K562 (cell line): ENCODE measurements around the gene FBLIM1. TPM values are rescaled to one million over a fixed set of nuclear protein-coding genes. Genes with fewer than 3 reads are reported as not detected.

Experiments used
- ATAC-seq: fragments of 200-7000 bp; cut with Tn5 transposase; 3 replicates; pipeline ENCODE4 v1.9.1; 2020; ENCODE audit warnings: moderate library complexity
- BruUV-seq: library from RNA; stranded (reverse); fragments of 400-500 nt; replicated peaks from 2 replicates; lab custom pipeline; 2021; lab: Mats Ljungman, UMichigan
- CTCF ChIA-PET: fragments of 300-600 bp; formaldehyde crosslinking; extraction: SDS; loops from one replicate; lab custom pipeline; 2021; ENCODE audit warnings: low intra/inter-chr PET ratio; lab: Yijun Ruan, JAX
- POLR2A ChIA-PET: fragments of 300-600, 350-650 bp; sonication (Branson Sonifier 250); formaldehyde crosslinking; extraction: SDS; loops from one replicate; lab custom pipeline; 2021; ENCODE audit warnings: antibody characterized with exemption, inconsistent platforms; lab: Yijun Ruan, JAX
- DNase-seq, 4 experiments: peaks; one replicate each; pipeline versions ENCODE4 v3.0.0 to v3.0.0-alpha.2; 2011 to 2018; ENCODE audit warnings: low spot score in 3 of 4, mixed read lengths in 3 of 4; ENCODE audit errors: extremely low read depth in 1 of 4
- FAIRE-seq: peaks from 2 replicates; lab custom pipeline; 2011; peaks lifted over from hg19 to GRCh38; lab: Jason Lieb, UNC
- H2AFZ ChIP-seq: 2 replicates; pipeline ENCODE4 v1.6.0; 2011; ENCODE audit warnings: low read depth, low read length, control low read depth, inconsistent platforms
- H3K27ac ChIP-seq: fragments of 200-600 bp; 3 replicates; pipeline ENCODE4 v1.8.0; 2011; ENCODE audit warnings: low read depth, mild to moderate bottlenecking, control low read depth, inconsistent platforms, low read length, moderate library complexity, mixed read lengths; ENCODE audit errors: extremely low read depth
- H3K27me3 ChIP-seq, 2 experiments: fragments of 300-600 bp in 1 of 2; 2 replicates in 1 of 2; 3 replicates in 1 of 2; pipeline versions ENCODE4 v1.6.0 to v1.8.0; 2011; ENCODE audit warnings: inconsistent platforms in 2 of 2, low read length in 2 of 2, mild to moderate bottlenecking in 1 of 2, mixed read lengths in 1 of 2, moderate library complexity in 1 of 2; ENCODE audit not compliant: control insufficient read depth in 2 of 2, insufficient read depth in 2 of 2
- H3K36me3 ChIP-seq: fragments of 300-600 bp; 3 replicates; pipeline ENCODE4 v1.8.0; 2011; ENCODE audit warnings: mild to moderate bottlenecking, low read length, inconsistent platforms; ENCODE audit not compliant: control insufficient read depth, insufficient read depth
- H3K4me1 ChIP-seq, 2 experiments: fragments of 200-600 bp in 1 of 2; replicated peaks in 1 of 2; 2 replicates in 1 of 2; 3 replicates in 1 of 2; pipeline versions ENCODE4 v1.5.1 to v1.8.0; 2011; ENCODE audit warnings: inconsistent platforms in 2 of 2, low read length in 2 of 2, mild to moderate bottlenecking in 1 of 2, mixed read lengths in 1 of 2, moderate library complexity in 1 of 2; ENCODE audit not compliant: control insufficient read depth in 2 of 2, insufficient read depth in 2 of 2
- H3K4me2 ChIP-seq: 2 replicates; pipeline ENCODE4 v1.6.1; 2011; ENCODE audit warnings: low read length, control low read depth, inconsistent platforms, mixed read lengths; ENCODE audit not compliant: insufficient read depth
- H3K4me3 ChIP-seq: fragments of 200-600 bp; sonication (generic), shearing (Covaris generic); 2 replicates; pipeline ENCODE4 v1.5.1; 2016; ENCODE audit warnings: control low read depth, inconsistent platforms
- H3K79me2 ChIP-seq: fragments of 200-600 bp; 3 replicates; pipeline ENCODE4 v1.8.0; 2011; ENCODE audit warnings: low read length, inconsistent platforms; ENCODE audit not compliant: control insufficient read depth, insufficient read depth
- H3K9ac ChIP-seq, 2 experiments: 2 replicates each; pipeline versions ENCODE4 v1.6.0 to v1.6.1; 2011; ENCODE audit warnings: low read depth in 2 of 2, low read length in 2 of 2, control low read depth in 1 of 2, inconsistent platforms in 1 of 2, mild to moderate bottlenecking in 1 of 2, mixed read lengths in 1 of 2; ENCODE audit not compliant: insufficient read depth in 1 of 2
- H3K9me1 ChIP-seq: one replicate; pipeline ENCODE4 v1.6.0; 2011; ENCODE audit warnings: inconsistent platforms, mild to moderate bottlenecking, low read length, moderate library complexity; ENCODE audit not compliant: control insufficient read depth, insufficient read depth
- H3K9me3 ChIP-seq: replicated peaks from 2 replicates; pipeline ENCODE4 v1.5.1; 2011; ENCODE audit warnings: low read depth, low read length, inconsistent platforms; ENCODE audit not compliant: control insufficient read depth, insufficient read depth
- H4K20me1 ChIP-seq: replicated peaks from 2 replicates; pipeline ENCODE4 v1.6.1; 2011; ENCODE audit warnings: low read length, inconsistent platforms, mixed read lengths; ENCODE audit not compliant: control insufficient read depth, insufficient read depth
- ADNP ChIP-seq: fragments of 200-800 bp; sonication (Bioruptor generic); IDR thresholded peaks from 2 replicates; pipeline ENCODE4 v1.6.1; 2016; ENCODE audit warnings: missing genetic modification characterization, missing compliant biosample characterization
- FOXJ2 ChIP-seq: fragments of 200-800 bp; sonication (Bioruptor generic); IDR thresholded peaks from 2 replicates; pipeline ENCODE4 v1.6.1; 2016; ENCODE audit warnings: missing genetic modification characterization, missing compliant biosample characterization
- HMG20A ChIP-seq: fragments of 450-650 bp; formaldehyde crosslinking; conservative IDR thresholded peaks from 2 replicates; pipeline ENCODE4 v1.4.0; 2020; ENCODE audit warnings: mild to moderate bottlenecking, mixed read lengths
- MCM5 ChIP-seq: fragments of 450-650 bp; IDR thresholded peaks from 2 replicates; pipeline ENCODE4 v1.6.1; 2016; ENCODE audit warnings: low read depth
- NCOA4 ChIP-seq: fragments of 450-650 bp; IDR thresholded peaks from 2 replicates; pipeline ENCODE4 v1.6.1; 2018; ENCODE audit warnings: mild to moderate bottlenecking; ENCODE audit not compliant: partially characterized antibody
- NR3C1 ChIP-seq: sonication (generic); formaldehyde crosslinking; IDR thresholded peaks from 2 replicates; pipeline ENCODE4 v1.8.1; 2022; ENCODE audit warnings: missing genetic modification reagents
- ZNF511 ChIP-seq: sonication (generic); formaldehyde crosslinking; IDR thresholded peaks from 2 replicates; pipeline ENCODE4 v1.8.0; 2022; ENCODE audit warnings: mild to moderate bottlenecking, missing genetic modification reagents
- ZNF518B ChIP-seq: fragments of 250-450 bp; sonication (Bioruptor Pico); IDR thresholded peaks from 2 replicates; pipeline ENCODE4 v1.5.0; 2021; ENCODE audit warnings: mild to moderate bottlenecking, moderate library complexity
- WGBS: fragments of 100-300 bp; shearing (Covaris generic); methylation state at CpG from one replicate; pipeline ENCODE4 v1.1.6; 2016; ENCODE audit warnings: low coverage, mixed read lengths; ENCODE audit not compliant: insufficient coverage; ENCODE audit errors: missing lambda C conversion rate; 5-methylcytosine and 5-hydroxymethylcytosine counted together
- in situ Hi-C: fragments of 300-500 bp; cut with MboI; formaldehyde crosslinking; loops from 4 replicates; pipeline ENCODE4 v1.15.0; 2018; ENCODE audit warnings: inconsistent platforms, mixed read lengths
- intact Hi-C: fragments of 100-400 bp; cut with micrococcal nuclease; formaldehyde crosslinking; loops from 2 replicates; pipeline ENCODE4 v1.14.2; 2022
- polyA plus RNA-seq, 8 experiments: library from polyadenylated mRNA; depleted of rRNA in 4 of 8; stranded (reverse) in 5 of 8; unstranded in 3 of 8; fragments of >200 nt; fragmentation: Nextera tagmentation in 2 of 8; fragmentation: Illumina TruSeq in 1 of 8; extraction: Ambion mirVana in 2 of 8; extraction: Trizol in 1 of 8; gene quantifications; 2 replicates each; pipeline versions ENCODE4 v1.2.1 to v1.2.3, GENCODE V29; 2011 to 2014; ENCODE audit warnings: inconsistent platforms in 1 of 8, missing spikeins in 1 of 8
- total RNA-seq, 7 experiments: library from RNA; depleted of rRNA in 6 of 7; stranded (reverse); fragments of >200 nt in 6 of 7; fragmentation: Illumina TruSeq in 2 of 7; extraction: Trizol in 2 of 7; gene quantifications; 2 replicates each; pipeline versions ENCODE4 v1.2.1 to v1.2.3, GENCODE V29; 2011 to 2021; ENCODE audit warnings: low replicate concordance in 1 of 7

FBLIM1 gene
- total and polyA plus RNA-seq, 9 of the 15 experiments (the other 6 are each of a cell fraction or from before 2014, with no cell fraction given): 0.14 to 0.24 TPM; not detected in 7

- no peak for TF ChIP-seq FOXJ2
- no peak for TF ChIP-seq ADNP
- no peak for TF ChIP-seq ZNF518B
- no peak for TF ChIP-seq HMG20A (CRISPR knock-in tag)
- TF ChIP-seq NR3C1 (CRISPR knock-in tag): no peak
- no peak for TF ChIP-seq NCOA4
- TF ChIP-seq ZNF511 (CRISPR knock-in tag): no peak
- TF ChIP-seq MCM5: no peak
- intact Hi-C loops (no loop called here), in situ Hi-C loops (no loop called here)
- BruUV-seq: no TSS peak
- Histone ChIP-seq H3K36me3 (no peaks in the 10 kb centered on the region), H3K27me3 (peaks cover 27 to 71% of the 10 kb centered on the region in 2 experiments), H3K27ac (no peak overlapping the region), H3K9me3 (no peaks in the 10 kb centered on the region; the same call in 1 of the 2 replicates), H2AFZ (no peak overlapping the region), H3K9ac (0 out of 4 replicates have a peak overlapping the region, but pooled peaks of 1 of the 2 experiments have one; percentile 43), H4K20me1 (0 out of 2 replicates have a peak, but pooled peaks cover 3% of the 10 kb centered on the region), H3K4me2 (no peak overlapping the region), H3K4me1 (peaks cover 0 to 19% of the 10 kb centered on the region in 2 experiments; a peak in 3 of 5 replicates), H3K79me2 (no peaks in the 10 kb centered on the region), H3K4me3 (no peak overlapping the region), H3K9me1 (no peaks in the 10 kb centered on the region)
- WGBS: 4% methylated on average over 7 of the region's 7 CpGs
- FAIRE-seq (no peak), DNase-seq (no peak), ATAC-seq (no peak)
- ChIA-PET POLR2A (interaction anchor here (0.6 to 1.0 kb wide), 2 partner anchors 9 to 741 kb away, joined by 3 to 4 read pairs; no protein-coding TSS in a partner anchor), CTCF (no interaction called here)
These were observed 9.8 kb downstream of the FBLIM1 start for GRCh38 chr1:15768388-15768787.
